H1 (cell line): ENCODE measurements around the gene TFB1M. TPM values are rescaled to one million over a fixed set of nuclear protein-coding genes. Genes with fewer than 3 reads are reported as not detected.

Source experiments
- CBX5 ChIP-seq: fragments of 300-800, 300-1000 bp; sonication (generic); IDR thresholded peaks from 2 replicates; pipeline ENCODE4 v1.7.1; 2016; ENCODE audit warnings: antibody characterized with exemption, low read length, low read depth
- CBX8 ChIP-seq: fragments of 300-800, 300-1000 bp; sonication (generic); IDR thresholded peaks from 2 replicates; pipeline ENCODE4 v1.7.1; 2016; ENCODE audit warnings: low read depth, low read length, borderline replicate concordance
- POLR2A ChIP-seq, 2 experiments: IDR thresholded peaks; 1 replicate in 1 of 2; 2 replicates in 1 of 2; pipeline ENCODE4 v1.6.1; 2011; ENCODE audit warnings: low read depth in 2 of 2, low read length in 2 of 2, mild to moderate bottlenecking in 2 of 2; ENCODE audit errors: control extremely low read depth in 1 of 2
- SIX5 ChIP-seq: IDR thresholded peaks from 2 replicates; pipeline ENCODE4 v1.6.1; 2011; ENCODE audit warnings: mild to moderate bottlenecking, low read depth, low read length
- polyA plus RNA-seq, 7 experiments: library from polyadenylated mRNA; depleted of rRNA in 3 of 7; stranded (reverse) in 5 of 7; unstranded in 2 of 7; fragments of >200 nt in 5 of 7; fragments of 200-250 nt in 2 of 7; gene quantifications; 1 replicate in 5 of 7; 2 replicates in 1 of 7; 4 replicates in 1 of 7; pipeline versions ENCODE4 v1.2.1 to v1.2.3, GENCODE V29; 2011 to 2013; ENCODE audit warnings: missing spikeins in 2 of 7, mixed read lengths in 2 of 7
- total RNA-seq: library from RNA; stranded (reverse); fragmentation: NEBNext Ultra II Directional; extraction: Animal tissue kit (Norgen Biotek cat#: 25700); gene quantifications from 2 replicates; pipeline ENCODE4 v1.2.1, GENCODE V29; 2021
- TF ChIP-seq, protein P1 (sequence below): IDR thresholded peaks from 2 replicates; pipeline ENCODE4 v1.6.1; 2011; ENCODE audit warnings: low read depth, mild to moderate bottlenecking, low read length; ENCODE audit not compliant: insufficient read depth

TFB1M gene
- total and polyA plus RNA-seq, 2 of the 8 experiments (the other 6 are each of a cell fraction or from before 2014, with no cell fraction given) = 28.2 to 49.4 TPM

DNA sequence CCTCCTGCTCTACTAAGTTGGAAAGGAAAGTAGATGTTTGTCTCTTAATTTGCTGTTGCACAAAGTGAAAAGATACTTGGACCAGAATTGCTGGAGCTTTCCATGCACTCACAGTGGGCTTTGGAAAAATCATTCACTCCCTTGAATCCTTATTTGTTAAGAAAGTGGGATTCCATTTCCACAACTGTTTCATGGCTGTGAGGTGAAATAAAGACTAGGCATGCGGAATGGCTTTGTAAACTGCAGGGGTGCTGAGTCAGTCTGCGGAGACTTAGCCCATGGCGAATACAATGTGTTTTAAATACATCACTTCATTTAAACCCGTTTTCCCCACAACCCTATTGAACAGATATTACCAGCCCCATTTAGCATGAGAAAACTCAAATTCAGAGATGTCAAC, 87.2 kb downstream of the TFB1M start (continued):
- TF ChIP-seq POLR2A (IDR thresholded peaks at IDR 0.05; ENCODE audit: control extremely low read depth in 1 of 2, low read depth in 2 of 2, low read length in 2 of 2) (no peak), SIX5 (no peak), CBX8 (no peak), CBX5 (no peak)
- TF ChIP-seq, protein P1, sequence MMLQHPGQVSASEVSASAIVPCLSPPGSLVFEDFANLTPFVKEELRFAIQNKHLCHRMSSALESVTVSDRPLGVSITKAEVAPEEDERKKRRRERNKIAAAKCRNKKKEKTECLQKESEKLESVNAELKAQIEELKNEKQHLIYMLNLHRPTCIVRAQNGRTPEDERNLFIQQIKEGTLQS = no peak
